ENCODE data around the gene FRY.

FRY gene

DNA sequence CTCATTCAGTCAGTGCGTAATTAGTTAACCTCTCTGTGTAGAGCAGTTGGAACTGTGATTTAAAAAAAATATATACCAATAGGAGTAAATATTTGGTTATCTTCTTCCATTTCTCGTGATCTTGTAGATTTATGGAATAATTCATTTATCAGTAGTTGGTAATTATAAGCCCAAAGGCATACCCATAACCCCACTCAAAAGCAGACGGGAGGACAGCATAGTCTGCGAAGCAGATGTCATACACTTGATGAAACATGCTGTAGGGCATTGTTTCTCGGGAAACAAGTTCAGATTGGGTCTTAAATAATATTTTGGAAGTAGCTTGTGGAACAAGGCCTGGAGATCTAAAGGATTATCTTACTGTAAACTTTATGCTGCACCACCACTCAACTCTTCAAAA is 119.7 kb downstream of the FRY start:
- TF ChIP-seq, protein P1, sequence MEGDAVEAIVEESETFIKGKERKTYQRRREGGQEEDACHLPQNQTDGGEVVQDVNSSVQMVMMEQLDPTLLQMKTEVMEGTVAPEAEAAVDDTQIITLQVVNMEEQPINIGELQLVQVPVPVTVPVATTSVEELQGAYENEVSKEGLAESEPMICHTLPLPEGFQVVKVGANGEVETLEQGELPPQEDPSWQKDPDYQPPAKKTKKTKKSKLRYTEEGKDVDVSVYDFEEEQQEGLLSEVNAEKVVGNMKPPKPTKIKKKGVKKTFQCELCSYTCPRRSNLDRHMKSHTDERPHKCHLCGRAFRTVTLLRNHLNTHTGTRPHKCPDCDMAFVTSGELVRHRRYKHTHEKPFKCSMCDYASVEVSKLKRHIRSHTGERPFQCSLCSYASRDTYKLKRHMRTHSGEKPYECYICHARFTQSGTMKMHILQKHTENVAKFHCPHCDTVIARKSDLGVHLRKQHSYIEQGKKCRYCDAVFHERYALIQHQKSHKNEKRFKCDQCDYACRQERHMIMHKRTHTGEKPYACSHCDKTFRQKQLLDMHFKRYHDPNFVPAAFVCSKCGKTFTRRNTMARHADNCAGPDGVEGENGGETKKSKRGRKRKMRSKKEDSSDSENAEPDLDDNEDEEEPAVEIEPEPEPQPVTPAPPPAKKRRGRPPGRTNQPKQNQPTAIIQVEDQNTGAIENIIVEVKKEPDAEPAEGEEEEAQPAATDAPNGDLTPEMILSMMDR (IDR thresholded peaks at IDR 0.05): no peak

GRCh38 chr13:32153056-32153455 is 121.5 kb downstream of the FRY start:
- TF ChIP-seq, protein P1 (IDR thresholded peaks at IDR 0.05): no peak

GRCh38 chr13:32159137-32159869 is 127.7 kb downstream of the FRY start:
- TF ChIP-seq, protein P1 (IDR thresholded peaks at IDR 0.05): no peak

DNA sequence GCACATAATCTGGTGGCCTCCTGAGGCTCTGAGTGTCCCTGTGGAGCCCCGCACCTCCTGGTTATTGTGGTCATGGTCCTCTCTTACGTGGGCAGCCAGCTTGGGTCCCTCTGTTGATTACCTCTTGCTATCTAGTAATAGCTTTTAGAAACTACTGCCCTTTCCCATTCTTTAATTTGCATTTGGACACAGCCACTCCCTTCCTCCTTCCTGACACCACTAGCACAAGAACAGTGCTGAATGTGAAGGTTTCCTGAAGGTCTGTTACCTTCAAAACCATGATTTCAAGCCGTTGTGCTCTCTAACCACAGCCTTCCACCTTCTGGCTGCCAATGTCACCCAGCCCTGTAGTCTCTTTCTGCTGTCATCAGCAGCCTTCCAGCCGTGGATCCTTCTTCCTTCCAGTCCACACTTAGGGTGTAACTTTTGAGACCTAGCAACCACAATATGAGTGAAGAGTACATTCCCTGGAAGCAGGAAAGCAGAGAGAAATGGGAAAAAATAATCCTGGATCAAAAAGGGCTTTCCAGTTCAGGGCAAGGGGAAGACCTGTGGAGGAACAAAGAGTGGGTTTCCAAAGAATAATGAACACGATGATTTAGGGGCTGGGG is 130.9 kb downstream of the FRY start:
- TF ChIP-seq, protein P1 (IDR thresholded peaks at IDR 0.05): no peak

DNA sequence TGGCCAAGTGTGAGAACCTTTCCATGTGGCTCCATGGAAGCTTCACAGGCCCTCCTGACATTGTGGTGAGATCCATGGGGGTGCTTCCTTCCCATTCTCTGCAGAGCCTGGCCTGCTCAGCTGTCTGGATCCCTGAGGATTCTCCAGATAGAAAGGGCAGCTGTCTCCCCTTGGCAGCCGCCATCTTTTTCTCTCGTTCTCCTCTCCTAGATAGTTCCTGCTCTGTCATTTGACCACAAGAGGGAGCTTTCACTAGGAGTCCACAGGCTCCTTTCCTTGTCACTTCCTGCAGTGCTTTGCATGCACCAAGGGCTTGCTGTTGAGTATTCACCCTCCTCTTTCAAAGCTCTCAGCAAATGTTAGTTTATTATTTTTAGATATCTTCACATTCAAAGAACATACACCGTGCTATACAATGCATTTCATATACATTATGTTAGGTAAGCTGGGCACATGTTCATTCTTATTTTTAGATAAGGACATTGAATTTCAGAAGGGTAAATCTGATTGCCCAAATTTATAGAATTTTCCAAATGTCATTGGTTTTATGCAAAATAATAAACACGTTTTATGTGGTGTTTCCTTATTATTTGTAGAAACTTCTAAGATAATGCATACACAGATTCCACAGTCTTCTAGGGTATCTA is 133.2 kb downstream of the FRY start:
- TF ChIP-seq, protein P1 (IDR thresholded peaks at IDR 0.05): peak; percentile 65

DNA sequence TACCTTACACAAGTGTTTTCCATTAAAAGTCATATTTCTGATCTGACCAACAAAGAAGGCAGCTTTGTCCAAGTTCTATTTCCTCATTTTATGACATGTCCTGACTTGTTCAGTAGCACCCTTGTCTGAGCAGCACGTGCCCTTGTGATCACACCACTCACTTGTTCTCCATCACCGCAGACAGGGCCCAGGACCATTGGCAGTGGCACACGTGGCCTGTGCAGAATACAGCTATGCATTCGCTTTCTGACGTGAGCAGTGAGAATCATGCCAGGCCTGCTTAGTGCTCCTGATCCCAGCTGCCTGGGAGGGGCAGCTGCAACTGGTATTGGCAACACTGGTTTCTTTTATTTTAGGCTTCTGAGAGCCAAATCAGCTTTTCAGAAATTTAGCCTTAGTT is 134.2 kb downstream of the FRY start:
- TF ChIP-seq, protein P1 (IDR thresholded peaks at IDR 0.05): no peak

DNA sequence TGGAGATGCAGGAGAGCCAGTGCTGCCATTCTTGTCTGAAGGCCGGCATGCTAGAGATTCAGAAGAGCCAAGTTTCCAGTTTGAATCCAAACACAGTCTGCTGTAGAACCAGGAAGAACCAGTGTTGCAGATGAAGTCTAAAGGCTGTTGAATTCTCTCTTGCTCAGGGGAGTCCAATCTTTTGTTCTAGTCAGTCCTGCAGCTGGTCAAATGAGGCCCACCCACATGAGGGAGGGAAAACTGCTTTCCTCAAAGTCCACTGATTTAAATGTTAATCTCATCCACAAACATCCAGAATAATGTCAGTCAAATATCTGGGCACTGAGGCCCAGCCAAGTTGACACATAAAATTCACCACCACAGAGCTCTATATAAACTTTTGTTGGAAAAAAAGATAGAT is 136.6 kb downstream of the FRY start:
- TF ChIP-seq, protein P1 (IDR thresholded peaks at IDR 0.05): no peak

All from LNCAP (cell line).